GM13977 (cell line): Measurements from ENCODE around the gene ANKRD44.

Experiments used
- DNase-seq: peaks from one replicate; pipeline ENCODE4 v3.0.0; 2012; ENCODE audit warnings: low spot score
- CTCF ChIP-seq: IDR thresholded peaks from 2 replicates; pipeline ENCODE4 v1.5.1; 2012; ENCODE audit warnings: mild to moderate bottlenecking, control low read depth; ENCODE audit not compliant: insufficient read depth; ENCODE audit errors: extremely low read depth, missing control alignments
- in situ Hi-C: fragments of 300-500 bp; cut with MboI; formaldehyde crosslinking; loops from one replicate; pipeline ENCODE4 v1.12.0; 2022; ENCODE audit warnings: low sequenced_read_pairs, low pct_unique_long_range_greater_than_20kb, mixed read lengths, inconsistent platforms; ENCODE audit not compliant: unreplicated experiment

ANKRD44 gene

GRCh38 chr2:197266477-197266876, 44.1 kb downstream of the ANKRD44 start:
- in situ Hi-C loops, result no loop called here
- no peak for TF ChIP-seq CTCF
- DNase-seq, result no peak

DNA sequence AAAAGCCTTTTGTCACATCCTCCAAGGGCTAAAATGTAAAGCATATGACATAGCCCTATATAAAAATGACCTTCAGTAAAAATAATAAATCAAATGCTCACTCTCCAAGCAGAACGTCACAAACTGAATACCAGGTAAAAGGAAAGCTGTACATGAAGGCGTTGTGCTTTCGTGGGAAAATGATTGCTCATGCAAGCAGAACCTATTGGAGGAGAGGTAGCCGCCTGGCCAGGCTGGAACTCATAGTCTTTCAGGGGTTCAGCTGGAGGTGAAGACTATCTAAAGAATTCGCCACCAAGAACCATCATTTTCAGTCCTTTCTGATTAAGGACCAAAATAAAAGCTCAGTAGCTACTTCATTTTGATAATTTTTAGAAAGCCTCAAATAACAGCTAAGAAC, 44.7 kb downstream of the ANKRD44 start:
- in situ Hi-C loops, result no loop called here
- no peak for DNase-seq
- no peak for TF ChIP-seq CTCF

DNA sequence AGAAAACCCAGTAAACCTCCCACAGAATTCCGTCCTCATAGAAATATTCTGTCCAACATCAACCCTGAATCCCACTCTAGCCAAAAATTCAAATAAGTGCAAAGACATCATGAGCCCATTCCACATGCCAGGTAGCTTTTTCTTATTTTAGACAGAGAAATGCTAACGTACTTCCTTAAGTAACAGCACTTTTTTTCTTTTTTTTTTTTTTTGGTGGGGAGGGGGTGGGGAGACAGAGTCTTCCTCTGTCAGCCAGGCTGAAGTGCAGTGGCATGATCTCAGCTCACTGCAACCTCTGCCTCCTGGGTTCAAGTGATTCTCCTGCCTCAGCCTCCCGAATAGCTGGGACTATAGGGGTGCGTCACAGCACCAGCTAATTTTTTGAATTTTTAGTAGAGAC, 45.5 kb downstream of the ANKRD44 start:
- no peak for DNase-seq
- TF ChIP-seq CTCF, result no peak
- in situ Hi-C loops, result no loop called here

GRCh38 chr2:197264332-197264731, 46.2 kb downstream of the ANKRD44 start:
- no peak for TF ChIP-seq CTCF
- in situ Hi-C loops, result no loop called here

GRCh38 chr2:197263077-197263476, 47.5 kb downstream of the ANKRD44 start:
- TF ChIP-seq CTCF, result no peak
- in situ Hi-C loops, result no loop called here
- DNase-seq, result no peak

More at GRCh38 chr2:197264332-197264731, 46.2 kb downstream of the ANKRD44 start:
- DNase-seq, result no peak

GRCh38 chr2:197261808-197262226, 48.8 kb downstream of the ANKRD44 start:
- no peak for DNase-seq
- TF ChIP-seq CTCF, result no peak
- in situ Hi-C loops, result no loop called here

- in situ Hi-C loops, result no loop called here
- no peak for TF ChIP-seq CTCF
- DNase-seq, result no peak
Observed at GRCh38 chr2:197259470-197259999, 51.0 kb downstream of the ANKRD44 start.
